Nephron (organoid): ENCODE results near the gene CPT1C.
A peak's percentile ranks its signal among the peaks of the same experiment; 100 is the strongest.

ENCODE experiments used
- H3K27ac Mint-ChIP-seq, 3 experiments: 2 replicates each; pipeline ENCODE4 v1.8.0; 2020; ENCODE audit warnings: mixed read lengths in 3 of 3, mild to moderate bottlenecking in 2 of 3, moderate library complexity in 1 of 3
- H3K27me3 Mint-ChIP-seq: 2 replicates; pipeline ENCODE4 v1.8.0; 2021; ENCODE audit warnings: low read depth, mild to moderate bottlenecking, moderate library complexity, mixed read lengths
- H3K36me3 Mint-ChIP-seq: 2 replicates; pipeline ENCODE4 v1.8.0; 2020; ENCODE audit warnings: low read depth, mixed read lengths
- H3K4me1 Mint-ChIP-seq: 2 replicates; pipeline ENCODE4 v1.8.0; 2020; ENCODE audit warnings: mixed read lengths
- H3K4me3 Mint-ChIP-seq, 3 experiments: 2 replicates each; pipeline ENCODE4 v1.8.0; 2020; ENCODE audit warnings: mild to moderate bottlenecking in 3 of 3, mixed read lengths in 3 of 3, moderate library complexity in 2 of 3
- H3K9me3 Mint-ChIP-seq: 2 replicates; pipeline ENCODE4 v1.8.0; 2020; ENCODE audit warnings: mixed read lengths
- CTCF ChIP-seq, 3 experiments: fragments of 200-600 bp; sonication (generic); IDR thresholded peaks; one replicate each; pipeline ENCODE4 v1.5.0; 2021; ENCODE audit warnings: antibody characterized with exemption in 3 of 3; ENCODE audit not compliant: unreplicated experiment in 3 of 3

Gene CPT1C

DNA sequence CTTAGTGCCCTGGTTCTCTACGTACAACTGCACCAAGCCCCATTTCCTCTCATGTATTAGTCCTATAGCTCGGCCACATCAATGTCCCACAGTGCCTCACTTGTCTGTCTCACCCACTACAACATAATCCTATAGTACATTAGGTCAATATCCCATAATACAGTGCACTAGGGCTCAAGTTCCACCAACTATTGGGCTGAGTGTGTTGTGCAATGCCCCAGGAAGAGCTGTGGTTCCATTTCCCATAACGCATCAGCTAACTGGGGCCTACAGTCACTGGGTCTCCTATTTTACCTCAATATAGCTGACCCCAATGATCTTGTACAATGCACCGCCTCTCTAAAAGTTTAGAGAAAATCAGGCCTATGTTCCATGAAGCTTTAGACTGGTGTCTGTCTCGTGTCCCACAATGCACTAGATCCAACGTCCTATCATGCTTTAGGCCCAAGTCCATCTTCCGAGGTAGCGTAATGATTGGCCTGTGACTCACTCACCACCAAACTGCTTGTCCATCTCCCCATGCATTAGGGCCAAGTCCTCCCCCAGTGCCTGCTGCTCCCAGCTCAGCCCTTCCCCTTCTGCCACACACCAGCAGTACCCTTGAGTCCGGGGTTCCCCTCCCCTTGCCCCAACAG lies 50.4 kb downstream of the CPT1C start:
- TF ChIP-seq CTCF (IDR thresholded peaks at IDR 0.05; ENCODE audit: unreplicated experiment in 3 of 3) = no peak
- no peak overlapping the region for H3K4me3 Mint-ChIP-seq
- no peaks in the 10 kb centered on the region for H3K9me3 Mint-ChIP-seq
- H3K36me3 Mint-ChIP-seq = no peaks in the 10 kb centered on the region
- H3K27me3 Mint-ChIP-seq = no peaks in the 10 kb centered on the region
- H3K4me1 Mint-ChIP-seq = no peaks in the 10 kb centered on the region
- H3K27ac Mint-ChIP-seq = peak overlapping the region in 1 of 3 experiments; percentile 34

DNA sequence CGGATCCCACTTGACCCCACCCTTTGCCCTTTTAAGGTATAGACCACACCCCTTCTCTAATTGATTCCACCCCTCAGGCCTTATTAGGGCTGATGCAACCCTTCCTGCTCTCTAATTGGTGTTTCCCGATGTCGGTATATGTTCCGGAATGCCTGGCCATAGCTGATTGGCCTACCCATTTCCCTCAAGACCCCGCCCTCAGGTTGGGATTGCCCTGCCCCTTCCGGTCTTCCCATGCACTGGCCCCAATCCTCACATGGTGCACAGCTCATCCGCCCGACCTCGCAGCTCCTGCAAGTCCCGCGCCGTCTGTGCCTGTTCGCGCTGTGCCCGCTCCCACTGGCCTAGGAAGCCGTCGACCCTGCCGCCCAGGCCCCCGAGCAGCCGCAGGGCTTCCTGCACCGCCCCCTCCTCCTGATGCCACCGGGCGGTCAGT lies 54.0 kb downstream of the CPT1C start:
- H3K9me3 Mint-ChIP-seq = peaks cover 6% of the 10 kb centered on the region
- peaks cover 4% of the 10 kb centered on the region for H3K27me3 Mint-ChIP-seq
- H3K36me3 Mint-ChIP-seq = no peaks in the 10 kb centered on the region
- no peak for TF ChIP-seq CTCF (IDR thresholded peaks at IDR 0.05; ENCODE audit: unreplicated experiment in 3 of 3)
- H3K27ac Mint-ChIP-seq = no peak overlapping the region
- no peaks in the 10 kb centered on the region for H3K4me1 Mint-ChIP-seq
- no peak overlapping the region for H3K4me3 Mint-ChIP-seq

GRCh38 chr19:49746206-49746958 lies 55.5 kb downstream of the CPT1C start:
- H3K27ac Mint-ChIP-seq = no peak overlapping the region
- H3K27me3 Mint-ChIP-seq = peaks cover 4% of the 10 kb centered on the region
- no peaks in the 10 kb centered on the region for H3K4me1 Mint-ChIP-seq
- H3K4me3 Mint-ChIP-seq = no peak overlapping the region
- H3K9me3 Mint-ChIP-seq = peaks cover 9% of the 10 kb centered on the region
- H3K36me3 Mint-ChIP-seq = no peaks in the 10 kb centered on the region
- TF ChIP-seq CTCF (IDR thresholded peaks at IDR 0.05; ENCODE audit: unreplicated experiment in 3 of 3) = no peak

DNA sequence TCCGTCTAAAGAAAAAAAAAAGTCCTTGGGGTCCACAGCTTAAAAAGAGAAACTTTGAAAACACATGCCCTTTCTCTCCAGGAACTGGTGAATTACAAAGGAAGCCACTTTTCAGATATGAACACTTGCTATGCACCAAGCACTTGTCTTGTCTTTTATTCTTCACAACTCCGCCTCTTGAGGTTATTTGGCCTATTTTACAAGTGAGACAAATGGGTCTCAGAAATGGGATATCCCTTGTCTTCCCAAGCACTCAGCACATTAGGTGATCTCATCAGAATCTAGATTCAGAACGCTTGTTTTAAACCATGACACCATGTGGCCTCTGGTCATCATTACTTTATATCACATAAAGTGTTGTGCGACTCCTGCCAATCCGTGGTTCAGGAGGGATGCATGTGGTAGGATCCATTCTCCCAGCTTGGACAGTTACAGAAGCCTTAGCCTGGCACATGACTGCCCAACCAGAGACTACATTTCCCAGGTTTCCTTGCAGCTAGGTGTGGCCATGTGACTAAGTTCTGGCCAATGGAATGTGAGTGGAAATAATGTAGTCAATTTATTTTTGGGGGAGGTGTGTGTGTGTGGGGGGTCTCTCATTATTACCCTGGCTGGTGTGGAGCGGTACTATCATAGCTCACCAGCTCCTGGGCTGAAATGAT lies 58.3 kb downstream of the CPT1C start:
- Mint-ChIP-seq H3K4me3 (no peak overlapping the region), H3K9me3 (peaks cover 12% of the 10 kb centered on the region), H3K4me1 (no peaks in the 10 kb centered on the region), H3K27ac (no peak overlapping the region), H3K27me3 (peaks cover 4% of the 10 kb centered on the region), H3K36me3 (no peaks in the 10 kb centered on the region)
- TF ChIP-seq CTCF (IDR thresholded peaks at IDR 0.05; ENCODE audit: unreplicated experiment in 3 of 3) = no peak

GRCh38 chr19:49749771-49750170 lies 58.9 kb downstream of the CPT1C start:
- H3K36me3 Mint-ChIP-seq = no peaks in the 10 kb centered on the region
- H3K4me1 Mint-ChIP-seq = no peaks in the 10 kb centered on the region
- peaks cover 16% of the 10 kb centered on the region for H3K9me3 Mint-ChIP-seq
- H3K27ac Mint-ChIP-seq = no peak overlapping the region
- H3K4me3 Mint-ChIP-seq = no peak overlapping the region
- peaks cover 4% of the 10 kb centered on the region for H3K27me3 Mint-ChIP-seq
- no peak for TF ChIP-seq CTCF (IDR thresholded peaks at IDR 0.05; ENCODE audit: unreplicated experiment in 3 of 3)
